ENCODE data around the gene PRC1. TPM values are rescaled to one million over a fixed set of nuclear protein-coding genes. Genes with fewer than 3 reads are reported as not detected.

Gene PRC1
- total RNA-seq, 2 donors from 2014 or later, result 19.9 to 40.6 TPM

- Mint-ChIP-seq H3K4me1 (peaks cover 13% of the 10 kb centered on the region), H3K27ac (no peak overlapping the region), H3K27me3 (no peaks in the 10 kb centered on the region), H3K4me3 (peak overlapping the region; percentile 78), H3K36me3 (ENCODE audit: low read depth) (peaks cover 3% of the 10 kb centered on the region)
- no peak for ATAC-seq
- no peak for DNase-seq
- no peaks in the 10 kb centered on the region for H3K9me3 ChIP-seq (ENCODE audit: control insufficient read depth, low read length, poor library complexity, severe bottlenecking)
These were observed 37.1 kb downstream of the PRC1 start for GRCh38 chr15:90957031-90957790.

DNA sequence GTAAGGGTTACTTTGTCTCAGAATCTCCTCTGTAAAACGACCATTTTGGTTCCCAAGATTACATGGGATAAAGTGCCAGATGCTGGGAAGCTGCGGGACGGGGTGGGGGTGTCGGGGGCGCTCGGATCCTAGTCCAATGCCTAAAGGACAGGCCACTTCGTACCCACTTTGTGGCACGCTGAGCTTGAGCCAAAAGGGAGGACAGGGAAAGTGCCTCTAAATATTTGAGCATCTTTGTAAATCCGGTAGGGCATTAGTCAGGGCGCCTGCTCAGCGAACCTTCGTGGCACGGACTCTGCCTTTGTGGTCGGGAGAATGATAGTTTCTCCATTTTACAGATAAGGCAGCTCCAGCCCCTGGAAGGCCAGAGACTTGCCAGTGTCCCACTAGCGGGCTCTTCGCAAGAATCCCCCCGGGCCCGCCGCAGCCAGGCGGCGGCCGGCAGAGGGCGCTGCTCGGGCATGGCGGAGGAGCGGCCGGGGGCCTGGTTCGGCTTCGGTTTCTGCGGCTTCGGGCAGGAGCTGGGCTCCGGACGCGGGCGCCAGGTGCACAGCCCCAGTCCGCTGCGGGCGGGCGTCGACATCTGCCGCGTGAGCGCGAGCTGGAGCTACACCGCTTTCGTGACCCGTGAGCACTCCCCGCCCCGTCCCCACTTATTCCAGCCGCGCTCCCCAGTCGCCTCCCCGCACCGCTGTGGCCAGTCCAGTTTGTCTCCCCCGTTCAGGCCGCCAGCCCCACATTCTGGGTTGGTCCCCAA lies 37.9 kb downstream of the PRC1 start:
- peaks cover 11% of the 10 kb centered on the region for H3K4me1 Mint-ChIP-seq
- ATAC-seq, result no peak
- DNase-seq, result peak; percentile 50 to 70 (median 58)
- peak overlapping the region; percentile 87 for H3K4me3 Mint-ChIP-seq
- no peak overlapping the region for H3K27ac Mint-ChIP-seq
- H3K36me3 Mint-ChIP-seq (ENCODE audit: low read depth), result peaks cover 3% of the 10 kb centered on the region
- no peaks in the 10 kb centered on the region for H3K9me3 ChIP-seq (ENCODE audit: control insufficient read depth, low read length, poor library complexity, severe bottlenecking)
- no peaks in the 10 kb centered on the region for H3K27me3 Mint-ChIP-seq

DNA sequence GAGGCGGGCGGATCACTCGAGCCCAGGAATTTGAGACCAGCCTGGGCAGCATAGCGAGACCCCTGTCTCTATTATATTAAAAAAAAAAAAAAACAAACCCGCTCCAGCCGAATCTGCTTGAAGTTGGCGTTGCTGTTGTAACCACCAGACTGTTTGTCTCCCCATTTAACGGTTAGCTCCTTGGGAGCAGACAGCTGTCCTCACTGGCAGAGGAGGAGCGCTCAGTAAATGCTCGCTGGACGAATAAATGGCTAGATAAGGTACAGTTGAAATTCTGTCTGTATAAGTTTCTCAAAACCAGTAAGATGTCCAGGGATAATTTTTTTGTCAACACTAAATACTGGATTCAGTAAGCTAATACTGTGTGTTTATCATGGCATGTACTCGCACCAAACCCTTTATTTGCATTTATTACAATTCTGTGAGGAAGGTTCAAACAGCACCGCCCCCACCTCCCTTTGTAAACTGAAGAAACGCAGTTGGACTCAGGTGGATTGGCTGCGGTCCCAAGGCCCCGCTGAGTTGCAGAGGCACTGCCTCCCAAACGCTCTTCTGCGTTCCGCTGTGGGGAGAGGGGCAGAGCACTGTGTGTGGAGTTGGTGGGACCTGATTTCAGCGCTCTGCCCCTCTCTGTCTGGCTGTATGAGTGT lies 38.6 kb downstream of the PRC1 start:
- ATAC-seq, result no peak
- peak overlapping the region; percentile 87 for H3K27ac Mint-ChIP-seq
- peak overlapping the region; percentile 87 for H3K4me3 Mint-ChIP-seq

DNA sequence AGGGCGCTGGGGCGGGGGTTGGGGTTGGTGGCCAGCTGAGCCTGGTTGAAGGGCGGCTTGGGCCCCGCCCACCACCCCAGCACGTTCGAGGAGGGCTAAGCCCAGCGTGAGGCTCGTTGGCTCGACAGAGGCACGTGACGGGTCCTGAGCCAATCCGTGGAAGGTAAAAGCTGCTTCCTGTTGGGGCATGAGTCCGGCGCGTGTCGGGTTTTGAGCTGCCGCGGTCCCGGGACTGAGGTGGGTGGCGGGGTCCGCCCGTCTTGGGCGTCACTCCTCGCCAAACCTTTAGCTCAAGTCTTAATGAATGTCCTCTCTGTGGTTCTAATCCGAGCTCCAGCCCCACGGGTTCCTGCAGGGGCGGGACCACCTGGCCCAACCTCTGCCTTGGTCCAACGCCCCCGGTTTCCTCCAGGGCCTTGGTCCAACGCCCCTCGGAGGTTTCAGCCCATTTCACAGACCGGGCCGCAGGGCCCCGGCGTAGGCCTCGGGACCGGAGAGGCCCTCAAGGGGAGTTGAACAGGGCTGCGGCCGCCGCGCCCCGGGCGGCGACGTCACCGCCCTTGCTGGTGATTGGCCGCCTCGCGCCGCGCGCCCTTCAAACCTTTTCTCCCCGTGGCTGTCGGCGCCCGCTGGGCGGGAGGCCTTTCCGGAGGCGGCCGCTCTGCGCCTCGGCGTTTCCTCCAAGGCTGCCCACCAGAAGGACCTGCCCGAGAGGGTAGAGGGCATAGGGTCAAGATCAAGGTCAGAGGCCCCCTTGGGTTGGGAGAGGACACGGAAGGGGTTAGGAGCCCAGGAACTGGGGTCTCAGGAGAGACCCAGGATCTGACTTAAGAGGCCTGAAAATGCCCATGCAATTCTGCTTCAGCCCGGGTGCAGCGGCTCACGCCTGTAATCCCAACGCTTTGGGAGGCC lies 39.4 kb downstream of the PRC1 start, which contains the start of gene RCCD1:
Gene RCCD1 (plus strand): TSS at position 173 of the 912 bp plus-strand sequence. CDS start 1,851 bp downstream, outside the sequence.
- peak; percentile 97 for ATAC-seq
- H3K4me3 Mint-ChIP-seq, result peak within 1 kb of the TSS; percentile 87
- no peaks in the 10 kb centered on the region for H3K9me3 ChIP-seq (ENCODE audit: control insufficient read depth, low read length, poor library complexity, severe bottlenecking)
- no peaks in the 10 kb centered on the region for H3K27me3 Mint-ChIP-seq
- peak within 1 kb of the TSS; percentile 87 for H3K27ac Mint-ChIP-seq
- H3K4me1 Mint-ChIP-seq, result peaks cover 11% of the 10 kb centered on the region
- H3K36me3 Mint-ChIP-seq (ENCODE audit: low read depth), result no peaks in the 10 kb centered on the region
- DNase-seq, result peak; percentile 69 to 79 (median 77)

More for the DNA sequence above, 38.6 kb downstream of the PRC1 start:
- DNase-seq, result no peak
- Mint-ChIP-seq H3K36me3 (ENCODE audit: low read depth) (no peaks in the 10 kb centered on the region), H3K27me3 (no peaks in the 10 kb centered on the region), H3K4me1 (peaks cover 11% of the 10 kb centered on the region)
- H3K9me3 ChIP-seq (ENCODE audit: control insufficient read depth, low read length, poor library complexity, severe bottlenecking), result no peaks in the 10 kb centered on the region

- no peaks in the 10 kb centered on the region for H3K27me3 Mint-ChIP-seq
- DNase-seq, result no peak
- peaks cover 9% of the 10 kb centered on the region for H3K4me1 Mint-ChIP-seq
- peak overlapping the region; percentile 87 for H3K4me3 Mint-ChIP-seq
- no peaks in the 10 kb centered on the region for H3K9me3 ChIP-seq (ENCODE audit: control insufficient read depth, low read length, poor library complexity, severe bottlenecking)
- H3K27ac Mint-ChIP-seq, result peak overlapping the region; percentile 87
- no peaks in the 10 kb centered on the region for H3K36me3 Mint-ChIP-seq (ENCODE audit: low read depth)
- ATAC-seq, result no peak
These were observed 40.2 kb downstream of the PRC1 start for GRCh38 chr15:90953947-90954711.

DNA sequence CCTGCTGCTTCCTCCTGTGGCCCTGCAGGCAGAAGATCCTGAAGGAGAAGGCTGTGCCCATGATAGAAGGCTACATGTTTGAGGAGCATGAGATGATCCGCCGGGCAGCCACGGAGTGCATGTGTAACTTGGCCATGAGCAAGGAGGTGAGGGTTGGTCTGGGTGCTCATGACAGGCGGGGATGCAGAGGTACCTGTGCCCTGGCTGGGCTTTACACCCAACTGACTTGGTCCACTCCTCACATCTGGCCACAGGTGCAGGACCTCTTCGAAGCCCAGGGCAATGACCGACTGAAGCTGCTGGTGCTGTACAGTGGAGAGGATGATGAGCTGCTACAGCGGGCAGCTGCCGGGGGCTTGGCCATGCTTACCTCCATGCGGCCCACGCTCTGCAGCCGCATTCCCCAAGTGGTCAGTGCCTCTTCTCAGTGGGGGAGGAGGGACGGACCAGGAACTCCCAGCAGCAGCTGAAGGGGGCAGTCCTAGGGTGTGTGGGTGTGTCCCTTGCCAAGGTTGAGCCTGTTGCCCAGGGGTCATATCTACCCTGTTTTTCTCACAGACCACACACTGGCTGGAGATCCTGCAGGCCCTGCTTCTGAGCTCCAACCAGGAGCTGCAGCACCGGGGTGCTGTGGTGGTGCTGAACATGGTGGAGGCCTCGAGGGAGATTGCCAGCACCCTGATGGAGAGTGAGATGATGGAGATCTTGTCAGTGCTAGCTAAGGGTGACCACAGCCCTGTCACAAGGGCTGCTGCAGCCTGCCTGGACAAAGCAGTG lies 41.2 kb downstream of the PRC1 start:
- Mint-ChIP-seq H3K36me3 (ENCODE audit: low read depth) (no peaks in the 10 kb centered on the region), H3K4me3 (no peak overlapping the region), H3K4me1 (peaks cover 9% of the 10 kb centered on the region), H3K27me3 (no peaks in the 10 kb centered on the region), H3K27ac (peak overlapping the region; percentile 61)
- no peaks in the 10 kb centered on the region for H3K9me3 ChIP-seq (ENCODE audit: control insufficient read depth, low read length, poor library complexity, severe bottlenecking)
- DNase-seq (no peak), ATAC-seq (no peak)

DNA sequence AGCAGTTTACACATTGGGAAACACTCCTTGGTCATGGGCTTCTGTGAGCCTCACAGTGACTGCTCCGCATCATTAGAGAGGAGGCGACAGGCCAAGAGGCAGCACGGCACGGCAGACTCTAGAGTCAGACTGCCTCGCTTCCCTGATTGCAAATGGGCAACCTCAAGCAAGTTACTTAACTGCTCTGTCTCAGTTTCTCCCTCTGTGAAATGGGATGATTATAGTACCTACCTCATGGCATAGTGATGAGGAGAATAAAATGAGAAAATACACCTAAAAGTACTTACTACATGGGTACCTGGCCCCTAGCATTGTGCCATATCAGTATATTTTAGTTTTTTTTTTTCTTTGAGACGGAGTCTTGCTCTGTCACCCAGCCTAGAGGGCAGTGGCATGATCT lies 43.7 kb downstream of the PRC1 start:
- no peaks in the 10 kb centered on the region for H3K27me3 Mint-ChIP-seq
- ATAC-seq, result no peak
- no peaks in the 10 kb centered on the region for H3K36me3 Mint-ChIP-seq (ENCODE audit: low read depth)
- H3K4me3 Mint-ChIP-seq, result no peak overlapping the region
- H3K4me1 Mint-ChIP-seq, result peaks cover 2% of the 10 kb centered on the region
- no peak for DNase-seq
- H3K9me3 ChIP-seq (ENCODE audit: control insufficient read depth, low read length, poor library complexity, severe bottlenecking), result no peaks in the 10 kb centered on the region
- H3K27ac Mint-ChIP-seq, result no peak overlapping the region

DNA sequence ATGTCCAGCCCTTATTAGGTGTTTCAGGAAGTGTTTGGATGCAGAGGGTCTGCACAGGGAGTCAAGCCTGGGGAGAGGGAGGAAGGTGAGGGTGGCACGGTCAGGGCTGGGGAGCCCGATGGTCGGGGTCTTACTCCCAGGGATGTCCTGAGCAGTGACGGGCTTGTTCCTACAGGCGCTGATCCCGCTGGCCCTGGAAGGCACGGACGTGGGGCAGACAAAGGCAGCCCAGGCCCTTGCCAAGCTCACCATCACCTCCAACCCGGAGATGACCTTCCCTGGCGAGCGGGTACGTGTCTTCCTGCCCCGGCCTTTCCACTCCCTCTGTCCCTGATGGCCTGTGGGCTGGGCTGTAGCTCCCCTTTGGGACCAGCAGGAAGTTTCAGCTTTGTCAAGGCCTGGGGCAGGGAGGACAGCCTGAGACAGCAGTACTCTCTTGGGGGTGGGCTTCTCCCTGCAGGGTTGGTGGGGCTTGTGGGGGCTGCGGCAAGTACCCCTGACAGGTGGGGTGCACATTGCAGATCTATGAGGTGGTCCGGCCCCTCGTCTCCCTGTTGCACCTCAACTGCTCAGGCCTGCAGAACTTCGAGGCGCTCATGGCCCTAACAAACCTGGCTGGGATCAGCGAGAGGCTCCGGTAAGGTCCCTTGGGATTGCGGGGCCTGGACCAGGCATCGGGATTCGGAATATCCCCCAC lies 44.2 kb downstream of the PRC1 start:
- Mint-ChIP-seq H3K4me3 (no peak overlapping the region), H3K36me3 (ENCODE audit: low read depth) (no peaks in the 10 kb centered on the region), H3K27ac (no peak overlapping the region), H3K4me1 (peaks cover 2% of the 10 kb centered on the region), H3K27me3 (no peaks in the 10 kb centered on the region)
- no peaks in the 10 kb centered on the region for H3K9me3 ChIP-seq (ENCODE audit: control insufficient read depth, low read length, poor library complexity, severe bottlenecking)
- no peak for ATAC-seq
- no peak for DNase-seq

DNA sequence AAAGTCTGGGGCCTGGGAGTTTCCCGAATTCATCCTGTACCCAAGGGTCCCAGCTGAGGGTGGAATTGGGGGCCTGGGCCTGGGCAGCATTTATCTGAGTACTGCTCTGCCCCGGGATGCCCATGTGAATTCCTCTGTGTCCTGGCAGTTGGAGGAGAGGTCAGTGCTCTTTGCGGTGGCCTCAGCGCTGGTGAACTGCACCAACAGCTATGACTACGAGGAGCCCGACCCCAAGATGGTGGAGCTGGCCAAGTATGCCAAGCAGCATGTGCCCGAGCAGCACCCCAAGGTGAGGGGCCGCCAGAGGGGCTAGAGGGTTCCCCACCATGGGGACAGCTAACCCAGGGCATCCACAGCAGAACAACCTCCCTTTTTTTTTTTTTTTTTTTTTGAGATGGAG lies 45.8 kb downstream of the PRC1 start:
- no peaks in the 10 kb centered on the region for H3K36me3 Mint-ChIP-seq (ENCODE audit: low read depth)
- H3K27ac Mint-ChIP-seq, result no peak overlapping the region
- no peak overlapping the region for H3K4me3 Mint-ChIP-seq
- no peaks in the 10 kb centered on the region for H3K4me1 Mint-ChIP-seq
- no peaks in the 10 kb centered on the region for H3K27me3 Mint-ChIP-seq
- DNase-seq (no peak), ATAC-seq (no peak)
- H3K9me3 ChIP-seq (ENCODE audit: control insufficient read depth, low read length, poor library complexity, severe bottlenecking), result no peaks in the 10 kb centered on the region

- H3K4me3 Mint-ChIP-seq, result no peak overlapping the region
- DNase-seq (no peak), ATAC-seq (no peak)
- H3K9me3 ChIP-seq (ENCODE audit: control insufficient read depth, low read length, poor library complexity, severe bottlenecking), result no peaks in the 10 kb centered on the region
- no peaks in the 10 kb centered on the region for H3K36me3 Mint-ChIP-seq (ENCODE audit: low read depth)
- H3K27me3 Mint-ChIP-seq, result no peaks in the 10 kb centered on the region
- H3K27ac Mint-ChIP-seq, result no peak overlapping the region
- no peaks in the 10 kb centered on the region for H3K4me1 Mint-ChIP-seq
These were observed 46.6 kb downstream of the PRC1 start for GRCh38 chr15:90947577-90948357.
